ENCODE data around the gene PTH1R.

- TF ChIP-seq POLR2AphosphoS5 (IDR thresholded peaks at IDR 0.05; ENCODE audit: low read depth, low read length) (no peak), SPI1 (IDR thresholded peaks at IDR 0.05; ENCODE audit: low read depth, low read length) (no peak), POLR2A (IDR thresholded peaks at IDR 0.05; ENCODE audit: low read depth, low read length) (no peak), TAF1 (IDR thresholded peaks at IDR 0.05; ENCODE audit: low read depth, low read length) (no peak)
Measured at GRCh38 chr3:46901061-46901460, 23.5 kb downstream of the PTH1R start.
